Fibroblast of skin of abdomen (primary cell): ENCODE measurements around the gene CREB5.

Source experiments
- DNase-seq: peaks from one replicate; pipeline ENCODE4 v3.0.0-alpha.2; 2013

CREB5 gene

GRCh38 chr7:28750981-28751380 lies 338.7 kb downstream of the CREB5 start:
- DNase-seq = no peak

GRCh38 chr7:28753613-28754012 lies 341.3 kb downstream of the CREB5 start:
- no peak for DNase-seq

GRCh38 chr7:28754027-28754426 lies 341.7 kb downstream of the CREB5 start:
- no peak for DNase-seq

- no peak for DNase-seq
These were observed 342.1 kb downstream of the CREB5 start for GRCh38 chr7:28754447-28754846.

- peak; percentile 54 for DNase-seq
These were observed 342.9 kb downstream of the CREB5 start for GRCh38 chr7:28755255-28755654.

- DNase-seq = no peak
These were observed 345.9 kb downstream of the CREB5 start for GRCh38 chr7:28758186-28758585.

- peak; percentile 73 for DNase-seq
These were observed 347.2 kb downstream of the CREB5 start for GRCh38 chr7:28759475-28759971.

- peak; percentile 70 for DNase-seq
These were observed 349.2 kb downstream of the CREB5 start for GRCh38 chr7:28761505-28761904.

GRCh38 chr7:28762651-28763050 lies 350.3 kb downstream of the CREB5 start:
- no peak for DNase-seq

- DNase-seq = no peak
These were observed 354.0 kb downstream of the CREB5 start for GRCh38 chr7:28766359-28766758.

GRCh38 chr7:28767356-28767755 lies 355.0 kb downstream of the CREB5 start:
- DNase-seq = no peak

GRCh38 chr7:28768577-28769147 lies 356.3 kb downstream of the CREB5 start:
- DNase-seq = peak; percentile 63

- no peak for DNase-seq
These were observed 359.7 kb downstream of the CREB5 start for GRCh38 chr7:28771906-28772622.

- DNase-seq = no peak
These were observed 361.3 kb downstream of the CREB5 start for GRCh38 chr7:28773423-28774145.

- peak; percentile 65 for DNase-seq
These were observed 362.1 kb downstream of the CREB5 start for GRCh38 chr7:28774261-28774988.

GRCh38 chr7:28776463-28777157 lies 364.3 kb downstream of the CREB5 start:
- DNase-seq = no peak

GRCh38 chr7:28778786-28779185 lies 366.5 kb downstream of the CREB5 start:
- DNase-seq = no peak

- no peak for DNase-seq
These were observed 367.6 kb downstream of the CREB5 start for GRCh38 chr7:28779954-28780353.

GRCh38 chr7:28782362-28782761 lies 370.0 kb downstream of the CREB5 start:
- DNase-seq = no peak

GRCh38 chr7:28784171-28784902 lies 372.0 kb downstream of the CREB5 start:
- peak; percentile 91 for DNase-seq
